A549 (cell line): Measurements from ENCODE around the gene ESPNL. TPM values are rescaled to one million over a fixed set of nuclear protein-coding genes. Genes with fewer than 3 reads are reported as not detected.

Source experiments
- ATAC-seq, 2 experiments: fragments of 200-7000 bp in 1 of 2; fragments of >200 bp in 1 of 2; cut with Nextera tagmentation in 1 of 2; cut with Tn5 transposase in 1 of 2; 3 replicates each; pipeline versions ENCODE4 v1.8.0 to v1.9.1; 2018 to 2020; ENCODE audit warnings: mild to moderate bottlenecking in 1 of 2, moderate library complexity in 1 of 2
- CTCF ChIA-PET: fragments of 300-600 bp; sonication (Branson Sonifier 250); formaldehyde crosslinking; extraction: SDS; loops from one replicate; lab custom pipeline; 2021; ENCODE audit warnings: antibody characterized with exemption, inconsistent platforms; lab: Yijun Ruan, JAX
- POLR2A ChIA-PET: fragments of 350-600 bp; formaldehyde crosslinking; extraction: SDS; loops from one replicate; lab custom pipeline; 2021; ENCODE audit warnings: antibody characterized with exemption, inconsistent platforms; lab: Yijun Ruan, JAX
- DNase-seq, 2 experiments: peaks; one replicate each; pipeline versions ENCODE4 v3.0.0 to v3.0.0-alpha.2; 2011 to 2016; ENCODE audit warnings: low read depth in 1 of 2, low spot score in 1 of 2
- FAIRE-seq: peaks from 2 replicates; lab custom pipeline; 2011; peaks lifted over from hg19 to GRCh38; lab: Jason Lieb, UNC
- H3K27ac ChIP-seq, 2 experiments: fragments of >200 bp; sonication (Bioruptor Twin); formaldehyde crosslinking; 3 replicates each; pipeline ENCODE4 v1.5.1; 2016 to 2017
- H3K4me1 ChIP-seq: fragments of >200 bp; sonication (Bioruptor Twin); formaldehyde crosslinking; 3 replicates; pipeline ENCODE4 v1.6.1; 2016
- H3K4me2 ChIP-seq: fragments of >200 bp; sonication (Bioruptor Twin); formaldehyde crosslinking; 3 replicates; pipeline ENCODE4 v1.6.1; 2016
- H3K4me3 ChIP-seq: fragments of >200 bp; sonication (Bioruptor Twin); formaldehyde crosslinking; 3 replicates; pipeline ENCODE4 v1.5.1; 2016
- H3K9me3 ChIP-seq: fragments of >200 bp; sonication (Bioruptor Twin); formaldehyde crosslinking; 3 replicates; pipeline ENCODE4 v1.6.1; 2016
- BHLHE40 ChIP-seq: IDR thresholded peaks from 2 replicates; pipeline ENCODE4 v1.6.1; 2012; ENCODE audit warnings: low read depth, low read length, inconsistent platforms
- CBX2 ChIP-seq: fragments of 200-600 bp; sonication (generic); IDR thresholded peaks from 2 replicates; pipeline ENCODE4 v1.6.1; 2016; ENCODE audit warnings: low read depth, mild to moderate bottlenecking, borderline replicate concordance
- CBX8 ChIP-seq: fragments of 200-600 bp; sonication (generic); IDR thresholded peaks from 2 replicates; pipeline ENCODE4 v1.6.1; 2016
- CTCF ChIP-seq: fragments of >200 bp; sonication (Bioruptor Twin); formaldehyde crosslinking; IDR thresholded peaks from 3 replicates; pipeline ENCODE4 v1.5.1; 2016
- EHMT2 ChIP-seq: fragments of 200-600 bp; sonication (generic); IDR thresholded peaks from 2 replicates; pipeline ENCODE4 v1.6.1; 2016; ENCODE audit warnings: antibody characterized with exemption, low read depth, mild to moderate bottlenecking, moderate library complexity
- EP300 ChIP-seq, 2 experiments: fragments of >200 bp; sonication (Bioruptor Twin); formaldehyde crosslinking; IDR thresholded peaks; 2 replicates in 1 of 2; 3 replicates in 1 of 2; pipeline ENCODE4 v1.6.1; 2016 to 2017
- FOSL2 ChIP-seq, 2 experiments: fragments of 450-650 bp in 1 of 2; fragments of >200 bp in 1 of 2; sonication (Bioruptor Twin) in 1 of 2; formaldehyde crosslinking; IDR thresholded peaks; 2 replicates each; pipeline versions ENCODE4 v1.5.0 to v1.6.1; 2016 to 2020; ENCODE audit warnings: mild to moderate bottlenecking in 1 of 2, moderate library complexity in 1 of 2
- GATA3 ChIP-seq: IDR thresholded peaks from 2 replicates; pipeline ENCODE4 v1.6.1; 2012; ENCODE audit warnings: borderline replicate concordance
- HDAC2 ChIP-seq: fragments of 200-600 bp; sonication (generic); IDR thresholded peaks from 2 replicates; pipeline ENCODE4 v1.6.1; 2016
- HEYL ChIP-seq: fragments of 250-450 bp; sonication (Bioruptor Pico); IDR thresholded peaks from 2 replicates; pipeline ENCODE4 v1.8.0; 2021; ENCODE audit warnings: mild to moderate bottlenecking, moderate library complexity
- HOXB13 ChIP-seq: fragments of 250-450 bp; sonication (Bioruptor Pico); IDR thresholded peaks from 2 replicates; pipeline ENCODE4 v1.5.0; 2020; ENCODE audit warnings: low read depth, mild to moderate bottlenecking, moderate library complexity
- HOXB5 ChIP-seq: fragments of 250-450 bp; sonication (Bioruptor Pico); IDR thresholded peaks from 2 replicates; pipeline ENCODE4 v1.5.0; 2020; ENCODE audit warnings: mild to moderate bottlenecking, moderate library complexity
- JUNB ChIP-seq: fragments of >200 bp; sonication (Bioruptor Twin); formaldehyde crosslinking; IDR thresholded peaks from 2 replicates; pipeline ENCODE4 v1.6.1; 2016
- PBX3 ChIP-seq: IDR thresholded peaks from 2 replicates; pipeline ENCODE4 v1.6.1; 2012
- PHF8 ChIP-seq: fragments of 200-600 bp; sonication (generic); IDR thresholded peaks from 2 replicates; pipeline ENCODE4 v1.6.1; 2016; ENCODE audit warnings: low read depth, mild to moderate bottlenecking, antibody characterized with exemption, moderate library complexity, borderline replicate concordance
- RAD21 ChIP-seq, 2 experiments: fragments of >200 bp in 1 of 2; sonication (Bioruptor Twin) in 1 of 2; formaldehyde crosslinking in 1 of 2; IDR thresholded peaks in 1 of 2; conservative IDR thresholded peaks in 1 of 2; 2 replicates in 1 of 2; 3 replicates in 1 of 2; pipeline ENCODE4 v1.6.1; 2012 to 2018; ENCODE audit warnings: inconsistent platforms in 1 of 2
- TFCP2L1 ChIP-seq: fragments of 250-450 bp; sonication (Bioruptor Pico); IDR thresholded peaks from 2 replicates; pipeline ENCODE4 v1.5.0; 2021; ENCODE audit warnings: mild to moderate bottlenecking
- TP53 ChIP-seq: fragments of 250-450 bp; sonication (Bioruptor Pico); IDR thresholded peaks from 2 replicates; pipeline ENCODE4 v1.5.0; 2021; ENCODE audit warnings: mild to moderate bottlenecking, moderate library complexity
- ZFP36 ChIP-seq: fragments of 450-650 bp; IDR thresholded peaks from 2 replicates; pipeline ENCODE4 v1.6.1; 2014; ENCODE audit warnings: borderline replicate concordance; ENCODE audit not compliant: partially characterized antibody
- WGBS: methylation state at CpG from one replicate; pipeline ENCODE4 v1.1.6; 2017; ENCODE audit errors: missing lambda C conversion rate; 5-methylcytosine and 5-hydroxymethylcytosine counted together
- polyA plus RNA-seq, 4 experiments: library from polyadenylated mRNA; depleted of rRNA in 3 of 4; stranded (reverse); fragments of >200 nt; fragmentation: RNase III in 1 of 4; extraction: RNeasy Plus Mini Kit Qiagen cat#74134 plus additional on column Dnase treatment in 1 of 4; gene quantifications; 2 replicates in 3 of 4; 3 replicates in 1 of 4; pipeline ENCODE4 v1.2.3, GENCODE V29; 2011 to 2017
- TF ChIP-seq, protein P1 (sequence below): fragments of >200 bp; sonication (Bioruptor Twin); formaldehyde crosslinking; IDR thresholded peaks from 3 replicates; pipeline ENCODE4 v1.6.1; 2016

The ESPNL gene
- polyA plus RNA-seq, 2 of the 4 experiments (the other 2 are of a cell fraction) = 0.04 to 0.22 TPM

GRCh38 chr2:238095143-238095542 lies 5.0 kb upstream of the ESPNL start (continued):
- TF ChIP-seq ZFP36 (no peak), CBX2 (no peak)
- TF ChIP-seq, all 56 proteins: peak for 0

DNA sequence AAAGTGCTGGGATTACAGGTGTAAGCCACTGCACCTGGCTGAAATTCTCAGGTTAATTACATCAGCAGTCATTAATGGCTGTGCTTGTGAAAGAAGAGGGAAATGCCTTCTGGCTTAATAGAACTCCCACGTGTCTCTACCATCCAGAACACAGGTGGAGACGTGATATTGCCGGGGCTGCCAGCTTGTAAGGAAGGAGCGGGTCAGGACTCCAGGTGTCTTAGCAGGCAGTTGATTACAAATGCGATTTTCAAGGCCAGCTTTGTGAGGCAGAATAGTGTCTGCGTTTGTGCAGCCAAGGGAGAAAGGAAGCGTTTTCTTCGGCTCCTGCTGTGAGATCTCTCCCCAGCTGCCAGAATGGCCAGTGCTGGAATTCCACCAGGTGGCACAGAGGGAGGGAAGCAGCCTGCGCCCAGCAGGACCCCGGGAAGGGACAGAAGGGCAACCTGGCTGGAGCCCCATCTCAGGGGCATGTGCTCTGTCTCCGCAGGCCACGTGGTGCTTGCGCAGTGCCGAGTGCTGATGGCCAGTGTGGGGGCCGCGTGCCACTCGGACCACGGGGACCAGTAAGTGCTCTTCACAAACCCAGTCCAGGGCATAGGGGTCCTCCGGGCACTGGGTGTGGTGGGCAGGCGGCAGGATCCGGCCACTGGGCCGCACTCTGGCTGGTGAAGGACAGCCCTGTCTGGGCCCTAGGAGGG lies 3.7 kb upstream of the ESPNL start:
- TF ChIP-seq EHMT2 (no peak), HOXB13 (CRISPR knock-in tag) (no peak), BHLHE40 (no peak), TFCP2L1 (CRISPR knock-in tag) (no peak), HDAC2 (no peak), TP53 (CRISPR knock-in tag) (no peak), CBX8 (no peak), RAD21 (conservative IDR thresholded peaks at IDR 0.05 in 1 of 2, IDR thresholded peaks at IDR 0.05 in 1 of 2) (no peak), HEYL (CRISPR knock-in tag) (no peak), JUNB (no peak), EP300 (IDR thresholded peaks at IDR 0.05) (no peak), HOXB5 (CRISPR knock-in tag) (no peak), CTCF (no peak), FOSL2 (IDR thresholded peaks at IDR 0.05) (no peak), FOSL2 (CRISPR knock-in tag; IDR thresholded peaks at IDR 0.05) (no peak), GATA3 (no peak), PHF8 (no peak), PBX3 (no peak)
- TF ChIP-seq, protein P1, sequence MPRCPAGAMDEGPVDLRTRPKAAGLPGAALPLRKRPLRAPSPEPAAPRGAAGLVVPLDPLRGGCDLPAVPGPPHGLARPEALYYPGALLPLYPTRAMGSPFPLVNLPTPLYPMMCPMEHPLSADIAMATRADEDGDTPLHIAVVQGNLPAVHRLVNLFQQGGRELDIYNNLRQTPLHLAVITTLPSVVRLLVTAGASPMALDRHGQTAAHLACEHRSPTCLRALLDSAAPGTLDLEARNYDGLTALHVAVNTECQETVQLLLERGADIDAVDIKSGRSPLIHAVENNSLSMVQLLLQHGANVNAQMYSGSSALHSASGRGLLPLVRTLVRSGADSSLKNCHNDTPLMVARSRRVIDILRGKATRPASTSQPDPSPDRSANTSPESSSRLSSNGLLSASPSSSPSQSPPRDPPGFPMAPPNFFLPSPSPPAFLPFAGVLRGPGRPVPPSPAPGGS = no peak
- Histone ChIP-seq H3K4me2 (no peak overlapping the region), H3K4me1 (no peaks in the 10 kb centered on the region), H3K27ac (no peak overlapping the region), H3K9me3 (no peaks in the 10 kb centered on the region), H3K4me3 (no peak overlapping the region)
- no peak for FAIRE-seq
- ChIA-PET CTCF (interaction anchor here (1.2 kb wide), 1 partner anchor 15 kb away, joined by 3 read pairs; no protein-coding TSS in a partner anchor), POLR2A (no interaction called here)
- no peak for ATAC-seq
- WGBS = 91% methylated on average over 18 of the region's 22 CpGs
- DNase-seq = no peak
